Brain microvascular endothelial cell (primary cell): Measurements from ENCODE around the gene ITCH.

ENCODE experiments used
- DNase-seq: peaks from one replicate; pipeline ENCODE4 v3.0.0-alpha.2; 2020
- H3K27ac ChIP-seq: fragments of 250-450 bp; sonication (Bioruptor Pico); 2 replicates; pipeline ENCODE4 v1.5.1; 2020; ENCODE audit warnings: mild to moderate bottlenecking, moderate library complexity
- H3K27me3 ChIP-seq: fragments of 250-450 bp; sonication (Bioruptor Pico); replicated peaks from 2 replicates; pipeline ENCODE4 v1.5.1; 2020; ENCODE audit warnings: mild to moderate bottlenecking
- H3K36me3 ChIP-seq: fragments of 250-450 bp; sonication (Bioruptor Pico); replicated peaks from 2 replicates; pipeline ENCODE4 v1.5.1; 2020; ENCODE audit warnings: mild to moderate bottlenecking
- H3K4me3 ChIP-seq: 2 replicates; pipeline ENCODE4 v1.5.1; 2011; ENCODE audit warnings: low read depth, mild to moderate bottlenecking, control low read depth, low read length, moderate library complexity
- in situ Hi-C: cut with HindIII; loops from 2 replicates; pipeline ENCODE4 v1.10.0; 2017; ENCODE audit warnings: low sequenced_read_pairs, low pct_ligation_motif_present
- TF ChIP-seq, protein P1 (sequence below): IDR thresholded peaks from 2 replicates; pipeline ENCODE4 v1.5.1; 2011; ENCODE audit warnings: low read depth, mild to moderate bottlenecking, moderate library complexity, low read length, control low read depth, inconsistent platforms; ENCODE audit errors: missing control alignments

The ITCH gene

DNA sequence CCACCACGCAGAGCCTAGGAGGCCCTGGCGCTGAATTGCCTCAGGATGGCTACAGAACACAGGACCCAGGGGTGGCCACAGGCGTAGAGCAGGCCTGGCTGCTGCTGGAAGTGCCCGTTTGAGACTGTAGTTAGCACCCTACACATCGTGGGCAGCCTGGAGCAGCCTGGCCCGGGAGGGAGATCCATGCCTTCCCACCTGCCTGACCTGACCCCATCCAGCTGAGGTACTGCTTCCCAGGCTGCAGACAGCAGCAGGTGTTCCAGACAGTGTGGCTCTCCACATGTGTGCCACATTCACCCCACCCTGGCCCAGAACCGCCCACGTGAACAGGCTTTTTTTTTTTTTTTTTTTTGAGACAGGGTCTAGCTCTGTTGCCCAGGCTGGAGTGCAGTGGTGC is 174.6 kb downstream of the ITCH start:
- Histone ChIP-seq H3K36me3 (peaks cover 88% of the 10 kb centered on the region), H3K27ac (no peak overlapping the region)
- TF ChIP-seq, protein P1, sequence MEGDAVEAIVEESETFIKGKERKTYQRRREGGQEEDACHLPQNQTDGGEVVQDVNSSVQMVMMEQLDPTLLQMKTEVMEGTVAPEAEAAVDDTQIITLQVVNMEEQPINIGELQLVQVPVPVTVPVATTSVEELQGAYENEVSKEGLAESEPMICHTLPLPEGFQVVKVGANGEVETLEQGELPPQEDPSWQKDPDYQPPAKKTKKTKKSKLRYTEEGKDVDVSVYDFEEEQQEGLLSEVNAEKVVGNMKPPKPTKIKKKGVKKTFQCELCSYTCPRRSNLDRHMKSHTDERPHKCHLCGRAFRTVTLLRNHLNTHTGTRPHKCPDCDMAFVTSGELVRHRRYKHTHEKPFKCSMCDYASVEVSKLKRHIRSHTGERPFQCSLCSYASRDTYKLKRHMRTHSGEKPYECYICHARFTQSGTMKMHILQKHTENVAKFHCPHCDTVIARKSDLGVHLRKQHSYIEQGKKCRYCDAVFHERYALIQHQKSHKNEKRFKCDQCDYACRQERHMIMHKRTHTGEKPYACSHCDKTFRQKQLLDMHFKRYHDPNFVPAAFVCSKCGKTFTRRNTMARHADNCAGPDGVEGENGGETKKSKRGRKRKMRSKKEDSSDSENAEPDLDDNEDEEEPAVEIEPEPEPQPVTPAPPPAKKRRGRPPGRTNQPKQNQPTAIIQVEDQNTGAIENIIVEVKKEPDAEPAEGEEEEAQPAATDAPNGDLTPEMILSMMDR, result no peak

DNA sequence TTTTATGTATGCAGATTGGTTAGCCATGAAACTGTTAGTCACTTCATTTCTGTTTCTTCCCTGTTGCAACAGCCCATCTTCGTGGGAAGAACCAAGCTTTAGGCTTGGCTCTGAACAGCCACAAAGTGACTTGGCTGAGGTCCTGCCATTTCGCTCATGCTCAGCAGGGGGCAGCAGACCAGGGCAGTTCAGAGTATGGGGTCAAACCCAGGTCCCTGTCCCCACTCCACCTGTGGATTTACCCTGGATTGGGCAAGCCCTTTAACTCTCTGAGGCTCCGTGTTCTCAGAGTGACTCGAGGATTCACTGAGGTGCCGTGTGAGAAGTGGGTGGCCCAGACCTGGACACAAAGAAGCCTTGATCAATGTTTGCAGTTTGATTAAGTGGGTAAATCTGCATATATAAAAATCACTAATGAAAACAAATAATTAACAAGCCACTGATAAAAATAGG is 175.6 kb downstream of the ITCH start:
- Histone ChIP-seq H3K27ac (no peak overlapping the region), H3K4me3 (no peak overlapping the region), H3K36me3 (peaks cover 78% of the 10 kb centered on the region), H3K27me3 (no peaks in the 10 kb centered on the region)
- TF ChIP-seq, protein P1, result peak; percentile 96
- in situ Hi-C loops, result no loop called here
- peak; percentile 43 for DNase-seq

More for the DNA sequence above, 174.6 kb downstream of the ITCH start:
- in situ Hi-C loops, result no loop called here
- Histone ChIP-seq H3K27me3 (no peaks in the 10 kb centered on the region), H3K4me3 (no peak overlapping the region)
- no peak for DNase-seq

DNA sequence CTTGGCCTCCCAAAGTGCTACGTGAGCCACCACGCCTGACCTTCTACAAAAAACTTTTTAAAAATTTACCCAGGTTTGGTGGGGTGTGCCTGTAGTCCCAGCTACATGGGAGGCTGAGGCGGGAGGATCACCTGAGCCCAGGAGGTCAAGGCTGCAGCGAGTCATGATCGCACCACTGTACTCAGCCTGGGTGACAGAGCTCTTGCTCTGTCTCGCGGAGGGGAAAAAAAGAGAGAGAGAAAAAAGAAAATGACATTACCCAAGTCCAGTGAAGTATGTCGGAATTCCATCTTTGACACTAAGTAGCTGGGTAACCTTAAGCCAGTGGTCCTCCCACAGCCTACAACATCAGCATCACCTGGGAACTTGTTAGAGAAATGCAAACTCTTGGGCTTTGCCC is 176.7 kb downstream of the ITCH start:
- Histone ChIP-seq H3K27me3 (no peaks in the 10 kb centered on the region), H3K27ac (no peak overlapping the region), H3K4me3 (no peak overlapping the region), H3K36me3 (peaks cover 67% of the 10 kb centered on the region)
- in situ Hi-C loops, result no loop called here
- no peak for DNase-seq
- TF ChIP-seq, protein P1, result no peak

DNA sequence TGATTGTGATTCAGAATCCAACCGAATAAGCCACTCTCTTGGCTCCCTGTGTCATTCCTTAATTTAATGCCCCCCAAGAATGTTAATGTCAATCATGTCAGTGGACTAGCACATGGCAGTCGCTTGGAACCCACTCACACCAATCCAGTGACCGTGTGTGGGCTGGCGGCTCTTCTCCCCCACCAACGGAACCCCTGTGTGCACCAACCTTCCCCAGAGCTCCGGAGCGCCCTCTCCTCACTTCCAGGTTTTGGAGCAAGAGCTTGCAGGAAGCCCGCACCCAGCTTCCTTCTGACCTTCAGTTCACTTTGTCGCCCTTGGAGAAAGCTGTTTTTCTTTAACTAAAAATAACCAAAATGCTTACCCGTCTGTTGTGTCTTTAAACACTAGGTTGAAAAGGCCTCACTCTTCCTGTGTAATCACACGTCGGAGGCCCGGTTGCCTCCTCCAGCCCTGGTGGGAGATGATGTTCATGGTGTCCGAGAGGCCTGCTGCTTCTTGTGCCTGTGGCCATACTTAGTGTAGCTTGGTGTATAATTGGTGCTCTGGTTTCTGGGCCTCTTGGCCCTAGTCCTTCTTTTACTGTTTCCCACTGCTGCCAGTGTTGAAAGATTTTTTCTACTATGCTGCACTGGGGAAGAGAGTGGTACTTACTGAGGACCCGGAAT is 177.7 kb downstream of the ITCH start:
- Histone ChIP-seq H3K36me3 (peaks cover 57% of the 10 kb centered on the region), H3K27ac (no peak overlapping the region), H3K4me3 (no peak overlapping the region), H3K27me3 (no peaks in the 10 kb centered on the region)
- no peak for DNase-seq
- TF ChIP-seq, protein P1, result no peak
- in situ Hi-C loops, result no loop called here

DNA sequence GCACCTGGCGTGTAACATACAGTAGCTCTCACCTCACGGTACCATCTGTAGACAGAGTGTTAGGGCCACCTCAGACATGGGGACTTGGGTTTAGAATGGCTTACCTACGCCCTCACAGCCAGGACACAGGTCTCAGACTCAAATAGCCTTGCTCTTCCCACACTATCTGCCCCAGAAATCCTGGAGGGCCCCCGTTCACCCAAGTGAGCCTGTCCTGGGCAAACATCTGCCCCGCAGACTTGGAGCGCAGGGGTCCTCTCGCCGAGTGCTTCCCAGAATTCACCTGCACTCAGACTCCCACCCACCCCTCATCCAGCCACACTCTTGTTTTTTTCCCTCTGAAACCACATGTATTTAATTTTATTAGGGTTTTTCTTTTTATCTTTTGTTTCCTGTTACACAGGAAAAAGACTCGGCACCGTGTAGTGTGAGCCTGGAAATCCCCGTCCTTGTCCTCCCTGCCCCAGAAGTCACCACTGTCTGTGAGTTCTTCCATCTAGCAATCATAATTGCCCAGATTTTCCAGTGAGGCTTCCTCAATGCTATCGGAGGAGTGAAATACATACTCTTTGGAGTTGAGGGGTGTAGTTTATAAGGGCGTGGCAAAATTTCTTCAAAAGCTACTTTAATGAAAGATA is 178.3 kb downstream of the ITCH start:
- Histone ChIP-seq H3K4me3 (no peak overlapping the region), H3K27ac (no peak overlapping the region), H3K36me3 (peaks cover 51% of the 10 kb centered on the region), H3K27me3 (no peaks in the 10 kb centered on the region)
- in situ Hi-C loops, result no loop called here
- TF ChIP-seq, protein P1, result no peak
- no peak for DNase-seq
